IMR-90 (cell line): Measurements from ENCODE around the gene ACOT7.

Source experiments
- CEBPB ChIP-seq: IDR thresholded peaks from 2 replicates; pipeline ENCODE4 v1.6.1; 2012; ENCODE audit warnings: low read depth, low read length, improper control_type of control experiment
- TF ChIP-seq, protein P1 (sequence below): conservative IDR thresholded peaks from 2 replicates; pipeline ENCODE4 v1.5.1; 2012; ENCODE audit warnings: mild to moderate bottlenecking, low read depth, low read length, improper control_type of control experiment

GRCh38 chr1:6380037-6380436, 13.5 kb downstream of the ACOT7 start:
- TF ChIP-seq, protein P1, sequence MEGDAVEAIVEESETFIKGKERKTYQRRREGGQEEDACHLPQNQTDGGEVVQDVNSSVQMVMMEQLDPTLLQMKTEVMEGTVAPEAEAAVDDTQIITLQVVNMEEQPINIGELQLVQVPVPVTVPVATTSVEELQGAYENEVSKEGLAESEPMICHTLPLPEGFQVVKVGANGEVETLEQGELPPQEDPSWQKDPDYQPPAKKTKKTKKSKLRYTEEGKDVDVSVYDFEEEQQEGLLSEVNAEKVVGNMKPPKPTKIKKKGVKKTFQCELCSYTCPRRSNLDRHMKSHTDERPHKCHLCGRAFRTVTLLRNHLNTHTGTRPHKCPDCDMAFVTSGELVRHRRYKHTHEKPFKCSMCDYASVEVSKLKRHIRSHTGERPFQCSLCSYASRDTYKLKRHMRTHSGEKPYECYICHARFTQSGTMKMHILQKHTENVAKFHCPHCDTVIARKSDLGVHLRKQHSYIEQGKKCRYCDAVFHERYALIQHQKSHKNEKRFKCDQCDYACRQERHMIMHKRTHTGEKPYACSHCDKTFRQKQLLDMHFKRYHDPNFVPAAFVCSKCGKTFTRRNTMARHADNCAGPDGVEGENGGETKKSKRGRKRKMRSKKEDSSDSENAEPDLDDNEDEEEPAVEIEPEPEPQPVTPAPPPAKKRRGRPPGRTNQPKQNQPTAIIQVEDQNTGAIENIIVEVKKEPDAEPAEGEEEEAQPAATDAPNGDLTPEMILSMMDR = no peak
- TF ChIP-seq CEBPB = no peak
